ENCODE measurements around the gene ZC3H11A.
A peak's percentile ranks its signal among the peaks of the same experiment; 100 is the strongest.
"Not testable (repeated sequence)": the region's sequence is repeated elsewhere in the genome, so short reads cannot be mapped to it uniquely, and the experiment has no call there.

The ZC3H11A gene

GRCh38 chr1:203778146-203778545 is 17.3 kb upstream of the ZC3H11A start:
- intact Hi-C loops (cut with DNase I): loop anchor here (10.0 kb wide), 1 partner anchor 153 kb away; the partner anchor contains the start of gene ATP2B4
- no peak for DNase-seq

GRCh38 chr1:203778789-203779188 is 16.6 kb upstream of the ZC3H11A start:
- no peak for DNase-seq
- intact Hi-C loops (cut with DNase I): loop anchor here (10.0 kb wide), 1 partner anchor 154 kb away; the partner anchor contains the start of gene ATP2B4

- DNase-seq: peak in 1 of 10 donors; percentile 11
- intact Hi-C loops (cut with DNase I): no loop called here
Measured at GRCh38 chr1:203781962-203782361, 13.5 kb upstream of the ZC3H11A start.

- intact Hi-C loops (cut with DNase I): no loop called here
- DNase-seq: no peak
Measured at GRCh38 chr1:203789966-203790365, 5.5 kb upstream of the ZC3H11A start.

GRCh38 chr1:203791498-203791897 is 3.9 kb upstream of the ZC3H11A start:
- no peak for DNase-seq
- intact Hi-C loops (cut with DNase I): no loop called here

- DNase-seq: no peak
- intact Hi-C loops (cut with DNase I): no loop called here
Measured at GRCh38 chr1:203792486-203792885, 2.9 kb upstream of the ZC3H11A start.

- intact Hi-C loops (cut with DNase I); DNase-seq: not testable (repeated sequence)
Measured at GRCh38 chr1:203793561-203793960, 1.9 kb upstream of the ZC3H11A start.

- DNase-seq: no peak
- intact Hi-C loops (cut with DNase I): loop anchor here (5.0 kb wide), 1 partner anchor 67 kb away; the partner anchor contains the start of gene SNRPE
Measured at GRCh38 chr1:203794764-203795440, 521 bp upstream of the ZC3H11A start.

GRCh38 chr1:203796236-203796605 is 798 bp downstream of the ZC3H11A start:
- DNase-seq: peak in 1 of 10 donors; percentile 9

GRCh38 chr1:203797216-203797615 is 1.8 kb downstream of the ZC3H11A start:
- no peak for DNase-seq
- intact Hi-C loops (cut with DNase I): loop anchor here (5.0 kb wide), 1 partner anchor 65 kb away; the partner anchor contains the start of gene SNRPE

More at GRCh38 chr1:203796236-203796605, 798 bp downstream of the ZC3H11A start:
- intact Hi-C loops (cut with DNase I): loop anchor here (5.0 kb wide), 1 partner anchor 66 kb away; the partner anchor contains the start of gene SNRPE

- intact Hi-C loops (cut with DNase I): loop anchor here (5.0 kb wide), 1 partner anchor 64 kb away; the partner anchor contains the start of gene SNRPE
- no peak for DNase-seq
Measured at GRCh38 chr1:203797948-203798655, 2.7 kb downstream of the ZC3H11A start.

GRCh38 chr1:203799157-203799556 is 3.7 kb downstream of the ZC3H11A start:
- DNase-seq: no peak
- intact Hi-C loops (cut with DNase I): loop anchor here (5.0 kb wide), 1 partner anchor 63 kb away; the partner anchor contains the start of gene SNRPE

GRCh38 chr1:203799971-203800370 is 4.5 kb downstream of the ZC3H11A start:
- intact Hi-C loops (cut with DNase I): loop anchor here (5.0 kb wide), 1 partner anchor 62 kb away; the partner anchor contains the start of gene SNRPE
- DNase-seq: no peak

GRCh38 chr1:203805689-203806088 is 10.3 kb downstream of the ZC3H11A start:
- intact Hi-C loops (cut with DNase I): no loop called here
- DNase-seq: no peak

GRCh38 chr1:203807196-203807595 is 11.8 kb downstream of the ZC3H11A start:
- no peak for DNase-seq
- intact Hi-C loops (cut with DNase I): no loop called here

- no peak for DNase-seq
- intact Hi-C loops (cut with DNase I): no loop called here
Measured at GRCh38 chr1:203813581-203814341, 18.3 kb downstream of the ZC3H11A start.

GRCh38 chr1:203818399-203818798 is 23.0 kb downstream of the ZC3H11A start:
- DNase-seq: no peak
- intact Hi-C loops (cut with DNase I): no loop called here

- intact Hi-C loops (cut with DNase I): no loop called here
Measured at GRCh38 chr1:203823306-203823705, 27.9 kb downstream of the ZC3H11A start.

GRCh38 chr1:203826175-203826574 is 30.8 kb downstream of the ZC3H11A start:
- DNase-seq: no peak
- intact Hi-C loops (cut with DNase I): no loop called here

More at GRCh38 chr1:203823306-203823705, 27.9 kb downstream of the ZC3H11A start:
- DNase-seq: no peak

- intact Hi-C loops (cut with DNase I): no loop called here
- DNase-seq: no peak
Measured at GRCh38 chr1:203828002-203828401, 32.6 kb downstream of the ZC3H11A start.

- no peak for DNase-seq
- intact Hi-C loops (cut with DNase I): no loop called here
Measured at GRCh38 chr1:203828503-203828902, 33.1 kb downstream of the ZC3H11A start.

Measured in posterior cingulate gyrus (tissue), 11 donors.